NOMO-1 treated with DMSO at 0.1 percent for 48 hours (cell line): Measurements from ENCODE around the gene SPDYE3.
"Not testable (repeated sequence)": the region's sequence is repeated elsewhere in the genome, so short reads cannot be mapped to it uniquely, and the experiment has no call there.

Experiments
- DNase-seq: peaks from one replicate; lab custom pipeline; 2025; ENCODE audit not compliant: unreplicated experiment; lab: John Stamatoyannopoulos, UW

The SPDYE3 gene

GRCh38 chr7:100307402-100307801 is at the start of gene SPDYE3:
SPDYE3 (plus strand) TSS chr7:100307702; CDS start chr7:100307886, 184 bp downstream.
- not testable (repeated sequence) for DNase-seq

- not testable (repeated sequence) for DNase-seq
Measured at GRCh38 chr7:100259984-100260383, 47.5 kb upstream of the SPDYE3 start.

- DNase-seq = not testable (repeated sequence)
Measured at GRCh38 chr7:100262896-100263295, 44.6 kb upstream of the SPDYE3 start.

GRCh38 chr7:100264223-100264622 is 43.3 kb upstream of the SPDYE3 start:
- DNase-seq = not testable (repeated sequence)

- peak; percentile 43 for DNase-seq
Measured at GRCh38 chr7:100264669-100265165, 42.8 kb upstream of the SPDYE3 start.

- not testable (repeated sequence) for DNase-seq
Measured at GRCh38 chr7:100265851-100266250, 41.7 kb upstream of the SPDYE3 start.

GRCh38 chr7:100266576-100267354 is 40.7 kb upstream of the SPDYE3 start:
- DNase-seq = no peak

GRCh38 chr7:100267648-100268047 is 39.9 kb upstream of the SPDYE3 start:
- DNase-seq = no peak

GRCh38 chr7:100268882-100269281 is 38.6 kb upstream of the SPDYE3 start:
- DNase-seq = not testable (repeated sequence)

- DNase-seq = not testable (repeated sequence)
Measured at GRCh38 chr7:100269306-100270045, 38.0 kb upstream of the SPDYE3 start.

GRCh38 chr7:100270046-100270918 is 37.2 kb upstream of the SPDYE3 start:
- DNase-seq = not testable (repeated sequence)

GRCh38 chr7:100270941-100271593 is 36.4 kb upstream of the SPDYE3 start:
- not testable (repeated sequence) for DNase-seq

GRCh38 chr7:100271716-100272537 is 35.6 kb upstream of the SPDYE3 start:
- peak; percentile 94 for DNase-seq

GRCh38 chr7:100272538-100272902 is 35.0 kb upstream of the SPDYE3 start:
- DNase-seq = not testable (repeated sequence)

- DNase-seq = peak; percentile 6
Measured at GRCh38 chr7:100275120-100275519, 32.4 kb upstream of the SPDYE3 start.

GRCh38 chr7:100276126-100276525 is 31.4 kb upstream of the SPDYE3 start:
- not testable (repeated sequence) for DNase-seq

GRCh38 chr7:100282069-100282608 is 25.4 kb upstream of the SPDYE3 start:
- not testable (repeated sequence) for DNase-seq

- DNase-seq = not testable (repeated sequence)
Measured at GRCh38 chr7:100283147-100283546, 24.4 kb upstream of the SPDYE3 start.
